HFFc6 (cell line): ENCODE measurements around the gene CRKL. TPM values are rescaled to one million over a fixed set of nuclear protein-coding genes. Genes with fewer than 3 reads are reported as not detected.

Experiments
- DNase-seq: peaks from one replicate; pipeline ENCODE4 v3.0.0-alpha.2; 2018
- H3K27ac Mint-ChIP-seq: 2 replicates; pipeline ENCODE4 v1.8.0; 2020; ENCODE audit warnings: mild to moderate bottlenecking, mixed read lengths
- H3K27me3 Mint-ChIP-seq: 2 replicates; pipeline ENCODE4 v1.8.0; 2021; ENCODE audit warnings: mild to moderate bottlenecking, moderate library complexity, mixed read lengths; ENCODE audit not compliant: insufficient read depth
- H3K36me3 Mint-ChIP-seq: 2 replicates; pipeline ENCODE4 v1.8.0; 2021; ENCODE audit warnings: low read depth, mixed read lengths
- H3K4me1 Mint-ChIP-seq: 2 replicates; pipeline ENCODE4 v1.8.0; 2020; ENCODE audit warnings: low read depth, mixed read lengths
- H3K4me3 Mint-ChIP-seq: 2 replicates; pipeline ENCODE4 v1.8.0; 2020; ENCODE audit warnings: mild to moderate bottlenecking, moderate library complexity, mixed read lengths
- H3K9me3 Mint-ChIP-seq: 2 replicates; pipeline ENCODE4 v1.8.0; 2020; ENCODE audit warnings: mild to moderate bottlenecking, mixed read lengths
- total RNA-seq, 6 experiments: library from RNA; stranded (reverse); fragmentation: NEBNext Ultra II Directional; extraction: Animal tissue kit (Norgen Biotek cat#: 25700); gene quantifications; 2 replicates in 1 of 6; 3 replicates in 5 of 6; pipeline ENCODE4 v1.2.3, GENCODE V29; 2021
- TF ChIP-seq, protein P1 (sequence below): fragments of 200-600 bp; sonication (generic); IDR thresholded peaks from 2 replicates; pipeline ENCODE4 v1.5.0; 2021; ENCODE audit warnings: antibody characterized with exemption, mild to moderate bottlenecking

CRKL gene
- total RNA-seq, 6 experiments from 2014 or later = 44.0 to 51.5 (median 47.6) TPM

DNA sequence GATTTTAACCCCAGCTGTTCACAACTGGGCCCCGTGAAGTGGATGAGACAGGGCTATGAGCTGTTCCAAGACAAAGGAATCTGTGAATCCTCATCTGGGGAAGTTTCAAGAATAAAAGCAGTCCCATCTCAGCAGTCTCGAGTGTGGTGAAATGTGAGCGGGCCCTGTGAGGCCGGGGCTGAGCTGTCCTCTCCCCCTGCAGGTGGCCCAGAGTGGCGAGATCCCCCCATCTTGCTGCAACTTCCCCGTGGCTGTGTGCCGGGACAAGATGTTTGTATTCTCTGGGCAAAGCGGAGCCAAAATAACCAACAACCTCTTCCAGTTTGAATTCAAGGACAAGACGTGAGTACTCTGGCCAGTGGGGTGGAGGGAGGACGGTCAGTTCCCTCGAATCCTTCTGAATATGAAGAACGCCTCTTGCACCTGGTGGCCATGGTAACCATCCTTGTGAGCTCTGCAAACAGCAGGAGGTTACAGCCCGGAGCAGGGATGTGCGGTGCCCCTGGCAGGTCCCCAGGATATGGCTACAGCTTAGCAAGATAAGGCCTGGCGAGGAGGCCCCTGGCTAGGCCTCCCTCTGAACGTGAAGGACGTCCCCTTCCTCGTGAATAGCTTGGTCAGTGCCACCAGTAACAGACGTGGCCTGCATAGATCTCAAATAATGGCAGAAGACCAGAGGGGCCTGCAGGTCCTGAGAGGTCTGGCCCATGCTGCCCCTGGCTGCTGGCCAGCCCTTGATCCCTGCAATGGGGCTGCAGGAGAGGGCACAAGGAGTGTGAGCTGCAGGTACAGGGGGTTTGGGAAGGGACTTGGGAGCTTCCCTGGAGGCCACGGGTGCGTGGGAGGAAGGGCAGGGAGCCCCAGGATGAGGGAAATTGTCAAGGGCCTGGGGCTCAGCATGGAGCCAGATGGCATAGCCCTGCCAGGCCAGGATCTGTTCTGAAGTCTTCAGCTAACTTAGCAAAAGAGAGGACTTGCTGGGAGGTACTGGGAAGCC, 73.3 kb downstream of the CRKL start:
- TF ChIP-seq, protein P1, sequence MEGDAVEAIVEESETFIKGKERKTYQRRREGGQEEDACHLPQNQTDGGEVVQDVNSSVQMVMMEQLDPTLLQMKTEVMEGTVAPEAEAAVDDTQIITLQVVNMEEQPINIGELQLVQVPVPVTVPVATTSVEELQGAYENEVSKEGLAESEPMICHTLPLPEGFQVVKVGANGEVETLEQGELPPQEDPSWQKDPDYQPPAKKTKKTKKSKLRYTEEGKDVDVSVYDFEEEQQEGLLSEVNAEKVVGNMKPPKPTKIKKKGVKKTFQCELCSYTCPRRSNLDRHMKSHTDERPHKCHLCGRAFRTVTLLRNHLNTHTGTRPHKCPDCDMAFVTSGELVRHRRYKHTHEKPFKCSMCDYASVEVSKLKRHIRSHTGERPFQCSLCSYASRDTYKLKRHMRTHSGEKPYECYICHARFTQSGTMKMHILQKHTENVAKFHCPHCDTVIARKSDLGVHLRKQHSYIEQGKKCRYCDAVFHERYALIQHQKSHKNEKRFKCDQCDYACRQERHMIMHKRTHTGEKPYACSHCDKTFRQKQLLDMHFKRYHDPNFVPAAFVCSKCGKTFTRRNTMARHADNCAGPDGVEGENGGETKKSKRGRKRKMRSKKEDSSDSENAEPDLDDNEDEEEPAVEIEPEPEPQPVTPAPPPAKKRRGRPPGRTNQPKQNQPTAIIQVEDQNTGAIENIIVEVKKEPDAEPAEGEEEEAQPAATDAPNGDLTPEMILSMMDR = no peak
- Mint-ChIP-seq H3K27ac (no peak overlapping the region), H3K4me1 (no peaks in the 10 kb centered on the region), H3K27me3 (no peaks in the 10 kb centered on the region), H3K9me3 (no peaks in the 10 kb centered on the region), H3K36me3 (peaks cover 11% of the 10 kb centered on the region; the same call in 1 of the 2 replicates), H3K4me3 (no peak overlapping the region)
- DNase-seq = no peak

DNA sequence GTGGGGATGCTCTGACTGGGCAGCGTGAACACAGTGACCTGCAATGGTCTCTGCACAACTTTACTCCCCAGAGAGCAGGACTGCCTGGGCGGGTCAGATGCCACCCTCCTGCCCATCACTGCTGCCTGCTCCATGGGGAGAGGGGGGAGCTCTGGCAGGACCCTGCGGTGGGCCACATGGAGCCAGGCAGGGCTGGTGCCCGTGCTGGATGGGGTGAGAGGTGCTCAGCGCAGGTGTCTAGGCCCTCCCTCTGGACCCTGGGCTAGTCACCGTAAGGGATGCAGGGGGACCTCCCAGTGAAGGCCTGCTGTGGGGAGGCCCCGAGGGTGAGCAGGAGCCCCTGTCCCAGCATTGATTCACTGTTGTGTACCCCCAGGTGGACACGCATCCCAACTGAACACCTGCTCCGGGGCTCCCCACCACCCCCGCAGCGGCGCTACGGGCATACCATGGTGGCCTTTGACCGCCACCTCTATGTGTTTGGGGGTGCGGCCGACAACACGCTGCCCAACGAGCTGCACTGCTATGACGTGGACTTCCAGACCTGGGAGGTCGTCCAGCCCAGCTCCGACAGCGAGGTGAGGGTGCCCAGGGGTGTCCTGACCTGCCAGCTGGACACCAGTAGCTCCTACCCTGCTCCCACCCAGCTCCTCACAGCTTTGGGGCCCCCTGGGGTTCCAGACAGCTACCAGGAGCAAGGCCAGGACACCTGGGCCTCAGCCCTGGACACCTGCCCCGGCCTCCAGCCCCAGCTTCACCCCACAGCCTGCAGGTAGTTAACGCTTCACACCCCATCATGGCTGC, 74.2 kb downstream of the CRKL start:
- Mint-ChIP-seq H3K9me3 (no peaks in the 10 kb centered on the region), H3K27me3 (no peaks in the 10 kb centered on the region), H3K4me1 (no peaks in the 10 kb centered on the region), H3K27ac (no peak overlapping the region), H3K36me3 (peaks cover 7% of the 10 kb centered on the region; the same call in 1 of the 2 replicates), H3K4me3 (no peak overlapping the region)
- TF ChIP-seq, protein P1 = no peak
- DNase-seq = no peak

DNA sequence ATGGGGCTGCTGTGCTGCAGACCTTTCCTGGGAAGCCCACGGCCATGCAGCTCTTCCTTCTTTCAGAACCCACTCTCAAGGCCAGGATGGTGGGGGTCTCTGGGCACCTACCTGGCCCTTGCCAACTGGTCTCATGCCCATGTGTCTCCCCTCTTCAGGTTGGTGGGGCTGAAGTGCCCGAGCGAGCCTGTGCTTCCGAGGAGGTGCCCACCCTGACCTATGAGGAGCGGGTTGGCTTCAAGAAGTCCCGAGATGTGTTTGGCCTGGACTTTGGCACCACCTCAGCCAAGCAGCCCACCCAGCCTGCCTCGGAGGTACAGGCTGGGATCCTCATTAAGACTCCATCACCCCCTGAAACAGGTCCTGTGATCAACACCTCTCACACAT, 74.8 kb downstream of the CRKL start:
- no peak for DNase-seq
- no peaks in the 10 kb centered on the region for H3K4me1 Mint-ChIP-seq
- H3K4me3 Mint-ChIP-seq = no peak overlapping the region
- peaks cover 4% of the 10 kb centered on the region; the same call in 1 of the 2 replicates for H3K36me3 Mint-ChIP-seq
- H3K27ac Mint-ChIP-seq = no peak overlapping the region
- no peaks in the 10 kb centered on the region for H3K27me3 Mint-ChIP-seq
- H3K9me3 Mint-ChIP-seq = no peaks in the 10 kb centered on the region
- TF ChIP-seq, protein P1 = no peak

DNA sequence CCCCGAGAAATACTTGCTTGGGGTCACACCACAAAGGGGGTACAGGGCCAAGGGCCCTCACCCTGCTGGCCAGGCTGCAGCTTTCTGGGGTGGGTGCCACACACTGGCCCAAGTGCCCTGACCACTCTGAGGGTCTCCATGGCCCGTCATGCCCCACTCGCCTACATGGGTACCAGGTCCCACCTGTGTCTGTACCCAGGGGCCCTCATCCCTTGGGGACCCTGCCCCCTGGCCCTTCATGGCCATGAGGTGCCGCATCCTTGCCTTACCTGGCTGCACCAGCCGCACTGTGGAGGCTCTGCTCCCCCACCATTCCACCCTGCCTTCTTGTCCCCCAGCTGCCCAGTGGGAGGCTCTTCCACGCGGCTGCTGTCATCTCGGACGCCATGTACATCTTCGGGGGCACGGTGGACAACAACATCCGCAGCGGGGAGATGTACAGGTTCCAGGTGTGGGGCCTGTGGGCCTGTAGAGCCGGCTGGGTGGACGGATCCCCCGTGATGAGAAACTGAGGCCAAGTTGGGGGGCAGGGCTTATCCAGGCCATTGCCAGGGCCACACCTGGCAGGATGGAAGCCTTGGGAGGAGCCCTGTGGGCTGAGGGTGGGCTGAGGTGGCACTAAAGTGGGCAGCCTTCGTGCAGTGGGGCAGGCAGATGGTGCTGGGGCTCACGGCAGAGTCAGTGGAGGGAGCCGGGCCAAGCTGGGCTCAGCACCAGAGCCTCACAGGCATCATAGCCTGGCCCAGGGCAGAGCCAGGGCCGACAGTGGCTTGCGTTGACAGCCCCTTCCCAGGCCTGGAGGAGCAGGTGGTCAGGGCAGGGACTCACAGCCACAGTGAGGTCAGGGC, 75.5 kb downstream of the CRKL start:
- TF ChIP-seq, protein P1 = no peak
- DNase-seq = no peak
- no peaks in the 10 kb centered on the region for H3K4me1 Mint-ChIP-seq
- H3K27ac Mint-ChIP-seq = no peak overlapping the region
- no peaks in the 10 kb centered on the region for H3K9me3 Mint-ChIP-seq
- no peak overlapping the region for H3K4me3 Mint-ChIP-seq
- no peaks in the 10 kb centered on the region for H3K27me3 Mint-ChIP-seq
- H3K36me3 Mint-ChIP-seq = peaks cover 2% of the 10 kb centered on the region; the same call in 1 of the 2 replicates
